ENCODE data around the gene DMRT2.

The DMRT2 gene

DNA sequence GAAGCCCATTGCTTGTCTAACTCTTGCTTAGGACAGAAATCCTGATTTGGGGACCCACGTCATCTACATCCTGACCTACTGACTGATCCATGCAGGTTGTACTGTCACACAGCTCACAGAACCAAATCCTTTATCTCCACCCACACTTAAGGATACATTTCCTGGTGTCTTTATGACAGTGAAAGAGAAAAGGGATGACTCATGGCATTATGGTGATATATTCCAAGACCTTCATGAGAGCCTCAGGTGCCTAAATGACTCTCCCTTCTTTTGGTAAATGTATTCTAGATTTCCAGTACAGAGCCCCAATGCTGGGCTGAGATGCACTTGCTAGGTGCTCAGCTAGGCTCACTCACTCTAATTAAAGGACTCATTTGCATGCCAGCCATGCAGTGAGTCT is 26.0 kb upstream of the DMRT2 start:
- peaks cover 75% of the 10 kb centered on the region for H3K27me3 ChIP-seq
- TF ChIP-seq, protein P1, sequence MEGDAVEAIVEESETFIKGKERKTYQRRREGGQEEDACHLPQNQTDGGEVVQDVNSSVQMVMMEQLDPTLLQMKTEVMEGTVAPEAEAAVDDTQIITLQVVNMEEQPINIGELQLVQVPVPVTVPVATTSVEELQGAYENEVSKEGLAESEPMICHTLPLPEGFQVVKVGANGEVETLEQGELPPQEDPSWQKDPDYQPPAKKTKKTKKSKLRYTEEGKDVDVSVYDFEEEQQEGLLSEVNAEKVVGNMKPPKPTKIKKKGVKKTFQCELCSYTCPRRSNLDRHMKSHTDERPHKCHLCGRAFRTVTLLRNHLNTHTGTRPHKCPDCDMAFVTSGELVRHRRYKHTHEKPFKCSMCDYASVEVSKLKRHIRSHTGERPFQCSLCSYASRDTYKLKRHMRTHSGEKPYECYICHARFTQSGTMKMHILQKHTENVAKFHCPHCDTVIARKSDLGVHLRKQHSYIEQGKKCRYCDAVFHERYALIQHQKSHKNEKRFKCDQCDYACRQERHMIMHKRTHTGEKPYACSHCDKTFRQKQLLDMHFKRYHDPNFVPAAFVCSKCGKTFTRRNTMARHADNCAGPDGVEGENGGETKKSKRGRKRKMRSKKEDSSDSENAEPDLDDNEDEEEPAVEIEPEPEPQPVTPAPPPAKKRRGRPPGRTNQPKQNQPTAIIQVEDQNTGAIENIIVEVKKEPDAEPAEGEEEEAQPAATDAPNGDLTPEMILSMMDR (IDR thresholded peaks at IDR 0.05) = no peak

DNA sequence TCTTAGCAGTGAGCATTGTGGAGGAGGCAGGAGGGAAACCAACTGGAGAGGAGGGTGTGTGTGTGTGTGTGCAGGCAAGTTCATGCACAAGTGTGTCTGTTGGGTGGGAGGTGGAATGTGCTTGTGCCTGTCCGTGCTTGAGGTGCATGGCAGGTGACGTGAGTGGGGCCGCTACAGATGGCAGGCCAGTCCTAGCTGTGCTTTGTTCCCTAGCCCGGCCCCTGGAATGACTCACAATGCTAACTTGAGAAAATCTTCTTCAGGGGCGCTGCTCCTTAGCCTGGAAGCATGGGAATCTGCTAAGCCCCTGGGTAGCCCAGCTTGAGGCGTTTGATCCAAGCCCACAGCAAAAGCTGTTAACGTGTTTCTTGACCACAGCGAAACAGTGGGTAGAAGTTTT is 25.0 kb upstream of the DMRT2 start:
- Histone ChIP-seq H3K4me3 (ENCODE audit: low read depth in 1 of 2, low read length in 1 of 2) (no peak overlapping the region), H3K27ac (no peak overlapping the region), H3K27me3 (peaks cover 75% of the 10 kb centered on the region), H3K36me3 (no peaks in the 10 kb centered on the region), H3K9me3 (no peaks in the 10 kb centered on the region), H3K4me1 (ENCODE audit: control insufficient read depth in 1 of 2, insufficient read depth in 1 of 2, low read depth in 1 of 2, low read length in 1 of 2) (no peaks in the 10 kb centered on the region)
- TF ChIP-seq, protein P1 (IDR thresholded peaks at IDR 0.05) = no peak

More for the DNA sequence above, 26.0 kb upstream of the DMRT2 start:
- Histone ChIP-seq H3K9me3 (no peaks in the 10 kb centered on the region), H3K36me3 (no peaks in the 10 kb centered on the region), H3K4me1 (ENCODE audit: control insufficient read depth in 1 of 2, insufficient read depth in 1 of 2, low read depth in 1 of 2, low read length in 1 of 2) (no peaks in the 10 kb centered on the region), H3K27ac (no peak overlapping the region), H3K4me3 (ENCODE audit: low read depth in 1 of 2, low read length in 1 of 2) (no peak overlapping the region)

DNA sequence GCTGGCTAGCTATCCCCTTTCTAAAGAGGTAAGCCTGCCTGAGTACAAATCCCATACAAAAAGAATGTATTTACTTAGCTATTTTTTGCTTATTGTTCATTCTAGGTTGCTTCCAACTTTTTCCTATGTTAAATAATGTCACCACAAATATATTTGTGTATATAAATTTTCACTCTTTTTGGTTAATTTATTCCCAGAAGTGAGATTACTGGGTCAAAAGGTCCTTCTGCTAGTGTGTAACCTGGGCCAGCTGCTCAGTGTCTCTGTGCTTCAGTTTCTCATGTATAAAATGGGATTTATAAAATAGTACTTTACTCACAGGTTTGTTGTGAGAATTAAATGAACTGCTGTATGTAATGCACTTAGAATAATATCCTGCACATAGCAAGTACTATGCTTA is 23.9 kb upstream of the DMRT2 start:
- Histone ChIP-seq H3K27ac (no peak overlapping the region), H3K36me3 (no peaks in the 10 kb centered on the region), H3K4me3 (ENCODE audit: low read depth in 1 of 2, low read length in 1 of 2) (no peak overlapping the region), H3K4me1 (ENCODE audit: control insufficient read depth in 1 of 2, insufficient read depth in 1 of 2, low read depth in 1 of 2, low read length in 1 of 2) (no peaks in the 10 kb centered on the region), H3K27me3 (peaks cover 76% of the 10 kb centered on the region), H3K9me3 (no peaks in the 10 kb centered on the region)
- TF ChIP-seq, protein P1 (IDR thresholded peaks at IDR 0.05) = no peak

DNA sequence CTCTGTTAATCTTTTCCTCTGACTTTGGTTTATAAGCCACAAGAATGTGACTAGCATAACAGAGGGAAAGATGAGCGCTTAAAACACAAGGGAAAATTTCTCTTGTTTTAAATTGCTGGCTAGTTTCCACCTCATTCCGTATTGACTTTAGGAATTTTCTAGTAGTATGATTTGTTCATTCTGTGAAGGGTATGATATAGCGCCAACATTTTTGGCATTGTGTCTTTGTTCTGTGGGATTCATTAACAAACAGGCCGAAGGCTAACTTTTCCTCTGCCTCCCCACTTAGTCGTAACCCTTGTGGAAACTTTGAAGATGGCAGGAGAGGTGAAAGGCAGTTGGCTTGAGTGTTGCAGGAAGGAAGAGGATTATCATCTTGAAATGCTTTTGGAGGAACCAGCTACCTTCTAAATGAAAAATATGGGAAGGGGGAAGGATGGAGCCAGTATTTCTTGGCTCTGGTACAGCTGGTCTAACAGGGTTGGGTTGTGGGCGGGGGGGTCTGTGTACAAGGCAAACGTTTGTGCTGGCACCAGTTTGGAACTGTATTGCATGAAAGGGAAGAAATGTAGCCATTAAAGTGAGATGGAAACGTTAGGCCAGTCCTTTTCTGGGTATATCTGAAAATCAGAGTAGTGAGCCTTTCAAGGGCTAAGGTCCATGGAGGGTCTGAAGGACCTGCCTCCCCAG is 21.5 kb upstream of the DMRT2 start:
- no peaks in the 10 kb centered on the region for H3K36me3 ChIP-seq
- H3K27me3 ChIP-seq = peaks cover 86% of the 10 kb centered on the region
- no peak overlapping the region for H3K27ac ChIP-seq
- H3K4me1 ChIP-seq (ENCODE audit: control insufficient read depth in 1 of 2, insufficient read depth in 1 of 2, low read depth in 1 of 2, low read length in 1 of 2) = no peaks in the 10 kb centered on the region
- no peak overlapping the region for H3K4me3 ChIP-seq (ENCODE audit: low read depth in 1 of 2, low read length in 1 of 2)
- no peaks in the 10 kb centered on the region for H3K9me3 ChIP-seq
- TF ChIP-seq, protein P1 (IDR thresholded peaks at IDR 0.05) = no peak

DNA sequence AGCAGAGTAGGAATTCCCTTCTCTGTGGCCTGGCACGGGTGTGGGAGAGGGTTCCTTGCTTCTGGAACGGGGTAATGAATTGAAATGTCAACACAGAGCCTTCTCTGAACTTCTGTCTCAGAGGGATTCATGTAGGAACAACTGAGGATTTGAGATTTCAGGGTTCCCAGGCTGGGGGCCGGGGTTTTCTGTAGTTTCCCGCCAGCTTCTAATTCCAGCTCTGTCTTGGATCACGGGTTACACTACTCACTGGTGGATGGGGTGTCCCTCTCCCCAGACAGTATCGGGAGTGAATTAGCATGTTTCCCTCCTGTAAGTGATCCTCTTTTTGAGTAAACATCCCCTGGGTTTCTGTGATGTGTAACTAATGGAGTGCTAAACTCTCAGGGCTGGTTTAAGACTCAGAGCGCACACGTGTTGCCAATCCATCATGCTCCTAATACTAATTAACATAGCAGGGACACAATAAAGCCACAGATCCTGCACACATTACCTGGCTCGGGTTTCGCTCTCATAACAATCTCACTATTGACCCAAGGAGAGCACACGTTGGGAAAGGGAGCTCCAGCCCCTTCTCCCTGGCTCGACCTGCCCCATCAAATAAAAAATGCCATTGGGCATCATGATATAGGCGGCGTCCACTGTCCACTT is 18.1 kb upstream of the DMRT2 start:
- Histone ChIP-seq H3K27me3 (peaks cover 88% of the 10 kb centered on the region), H3K4me3 (ENCODE audit: low read depth in 1 of 2, low read length in 1 of 2) (no peak overlapping the region), H3K36me3 (no peaks in the 10 kb centered on the region), H3K4me1 (ENCODE audit: control insufficient read depth in 1 of 2, insufficient read depth in 1 of 2, low read depth in 1 of 2, low read length in 1 of 2) (no peaks in the 10 kb centered on the region), H3K9me3 (no peaks in the 10 kb centered on the region), H3K27ac (no peak overlapping the region)
- TF ChIP-seq, protein P1 (IDR thresholded peaks at IDR 0.05) = no peak
